GM10266 (cell line): Measurements from ENCODE around the gene KIAA1549.

Source experiments
- DNase-seq: peaks from one replicate; pipeline ENCODE4 v3.0.0; 2012; ENCODE audit errors: extremely low spot score
- TF ChIP-seq, protein P1 (sequence below): IDR thresholded peaks from 2 replicates; pipeline ENCODE4 v1.5.1; 2012; ENCODE audit warnings: mild to moderate bottlenecking, low read depth; ENCODE audit not compliant: control insufficient read depth, insufficient read depth; ENCODE audit errors: missing control alignments

The KIAA1549 gene

DNA sequence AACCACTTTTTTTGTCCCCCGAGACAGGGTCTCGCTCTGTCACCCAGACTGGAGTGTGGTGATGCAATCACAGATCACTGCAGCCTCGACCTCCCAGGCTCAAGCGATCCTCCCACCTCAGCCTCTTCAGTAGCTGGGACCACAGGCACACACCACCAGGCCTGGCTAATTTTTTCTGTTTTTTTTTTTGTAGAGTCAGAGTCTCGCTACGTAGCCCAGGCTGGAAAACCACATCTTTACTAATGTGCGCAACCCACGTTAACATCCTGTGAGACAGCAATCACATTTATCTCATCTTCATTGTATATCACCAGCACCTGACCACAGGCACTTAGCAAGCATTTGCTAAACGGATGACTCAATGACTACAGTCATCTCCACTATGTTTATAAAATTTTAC, 105.4 kb downstream of the KIAA1549 start:
- TF ChIP-seq, protein P1, sequence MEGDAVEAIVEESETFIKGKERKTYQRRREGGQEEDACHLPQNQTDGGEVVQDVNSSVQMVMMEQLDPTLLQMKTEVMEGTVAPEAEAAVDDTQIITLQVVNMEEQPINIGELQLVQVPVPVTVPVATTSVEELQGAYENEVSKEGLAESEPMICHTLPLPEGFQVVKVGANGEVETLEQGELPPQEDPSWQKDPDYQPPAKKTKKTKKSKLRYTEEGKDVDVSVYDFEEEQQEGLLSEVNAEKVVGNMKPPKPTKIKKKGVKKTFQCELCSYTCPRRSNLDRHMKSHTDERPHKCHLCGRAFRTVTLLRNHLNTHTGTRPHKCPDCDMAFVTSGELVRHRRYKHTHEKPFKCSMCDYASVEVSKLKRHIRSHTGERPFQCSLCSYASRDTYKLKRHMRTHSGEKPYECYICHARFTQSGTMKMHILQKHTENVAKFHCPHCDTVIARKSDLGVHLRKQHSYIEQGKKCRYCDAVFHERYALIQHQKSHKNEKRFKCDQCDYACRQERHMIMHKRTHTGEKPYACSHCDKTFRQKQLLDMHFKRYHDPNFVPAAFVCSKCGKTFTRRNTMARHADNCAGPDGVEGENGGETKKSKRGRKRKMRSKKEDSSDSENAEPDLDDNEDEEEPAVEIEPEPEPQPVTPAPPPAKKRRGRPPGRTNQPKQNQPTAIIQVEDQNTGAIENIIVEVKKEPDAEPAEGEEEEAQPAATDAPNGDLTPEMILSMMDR, result no peak
- DNase-seq, result no peak

DNA sequence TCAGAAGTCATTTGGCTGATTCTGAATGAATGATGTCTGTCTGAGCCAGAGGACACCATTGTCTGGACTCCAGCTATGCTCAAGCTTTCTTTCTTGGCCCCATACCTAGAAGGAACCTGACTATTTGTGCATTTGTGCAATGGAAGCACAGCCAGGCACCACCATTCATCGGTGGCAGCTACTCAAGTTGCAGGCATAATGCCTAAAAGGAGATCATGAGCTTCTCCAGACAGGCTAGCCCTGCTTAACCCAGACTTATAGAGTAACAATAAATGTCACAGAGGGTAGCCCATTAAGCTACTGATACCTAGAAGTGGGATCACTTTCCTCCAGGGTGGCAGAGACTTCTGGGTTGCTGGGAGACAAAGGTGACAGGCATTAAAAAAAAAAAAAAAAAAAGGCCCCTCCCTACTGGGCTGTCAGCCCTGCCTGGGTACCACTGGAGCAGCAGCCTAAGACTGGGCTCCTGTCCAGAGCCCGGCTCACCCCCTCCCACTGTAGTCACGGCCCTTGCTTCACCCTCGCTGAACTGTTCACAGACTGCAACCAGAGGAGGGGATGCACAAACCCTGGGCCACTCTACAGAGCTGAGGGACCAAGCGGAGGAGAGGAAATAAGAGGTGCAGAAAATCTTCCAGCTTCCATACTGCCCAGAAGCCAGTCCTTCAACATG, 107.8 kb downstream of the KIAA1549 start:
- TF ChIP-seq, protein P1, result no peak
- DNase-seq, result no peak

DNA sequence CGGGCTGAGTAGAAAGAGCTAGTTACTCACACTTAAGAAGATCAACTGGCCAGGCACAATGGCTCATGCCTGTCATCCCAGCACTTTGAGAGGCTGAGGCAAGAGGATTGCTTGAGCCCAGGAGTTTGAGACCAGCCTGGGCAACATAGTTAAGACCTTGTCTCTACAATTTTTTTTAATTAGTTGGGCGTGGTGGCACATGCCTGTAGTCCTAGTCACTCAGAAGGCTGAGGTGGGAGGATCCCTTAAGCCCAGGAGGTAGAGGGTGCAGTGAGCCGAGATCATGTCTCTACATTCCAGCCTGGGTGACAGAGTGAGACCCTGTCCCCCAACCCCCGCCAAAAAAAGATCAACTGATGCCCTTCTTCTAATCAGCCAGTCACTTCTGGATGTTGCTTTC, 108.6 kb downstream of the KIAA1549 start:
- no peak for DNase-seq
- TF ChIP-seq, protein P1, result no peak

DNA sequence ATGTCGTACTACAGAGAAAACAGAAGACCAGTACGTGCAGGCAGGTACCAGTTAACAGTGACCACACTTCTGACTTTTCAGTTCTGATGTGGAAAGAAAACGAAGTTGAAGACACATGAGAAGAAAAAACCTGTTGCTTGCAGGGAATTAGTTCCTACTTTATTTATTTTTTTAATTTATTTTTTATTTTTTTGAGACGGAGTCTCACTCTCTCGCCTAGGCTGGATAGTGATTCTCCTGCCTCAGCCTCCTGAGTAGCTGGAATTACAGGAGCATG, 109.4 kb downstream of the KIAA1549 start:
- TF ChIP-seq, protein P1, result no peak
- no peak for DNase-seq

DNA sequence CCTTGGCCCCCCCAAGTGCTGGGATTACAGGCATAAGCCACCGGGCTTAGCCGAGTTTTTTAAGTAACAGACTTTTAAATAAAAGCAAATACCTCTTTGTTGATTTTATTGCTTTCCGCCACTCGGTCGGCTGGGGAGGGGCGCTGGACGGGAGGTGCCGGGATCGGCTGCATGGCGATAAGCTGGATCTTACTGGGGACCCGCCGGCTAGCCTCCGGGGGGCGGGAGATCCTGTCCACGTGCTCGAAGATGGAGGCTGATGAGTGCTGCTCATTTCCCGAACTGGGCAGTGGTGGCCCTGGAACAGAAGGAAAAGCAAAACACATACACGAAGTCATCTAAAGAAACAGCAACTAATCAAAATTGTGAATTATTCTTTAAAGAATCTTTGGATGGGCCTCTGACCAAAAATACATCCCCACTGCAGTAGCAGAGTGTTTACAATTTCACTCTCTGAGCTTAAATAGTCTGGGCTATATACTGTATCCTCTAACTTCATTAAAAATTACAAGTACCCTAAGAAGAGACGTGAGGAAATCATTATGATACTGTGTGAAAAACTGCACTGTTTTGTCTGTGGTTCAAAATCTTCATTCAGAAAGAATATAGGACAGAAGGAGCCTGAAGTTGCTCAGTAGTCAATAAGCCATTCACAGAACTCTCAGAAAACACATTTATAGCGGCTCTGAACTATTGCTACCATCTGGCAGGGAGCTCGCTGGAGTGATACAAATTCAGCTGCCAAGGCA, 110.0 kb downstream of the KIAA1549 start:
- DNase-seq, result no peak
- TF ChIP-seq, protein P1, result no peak

DNA sequence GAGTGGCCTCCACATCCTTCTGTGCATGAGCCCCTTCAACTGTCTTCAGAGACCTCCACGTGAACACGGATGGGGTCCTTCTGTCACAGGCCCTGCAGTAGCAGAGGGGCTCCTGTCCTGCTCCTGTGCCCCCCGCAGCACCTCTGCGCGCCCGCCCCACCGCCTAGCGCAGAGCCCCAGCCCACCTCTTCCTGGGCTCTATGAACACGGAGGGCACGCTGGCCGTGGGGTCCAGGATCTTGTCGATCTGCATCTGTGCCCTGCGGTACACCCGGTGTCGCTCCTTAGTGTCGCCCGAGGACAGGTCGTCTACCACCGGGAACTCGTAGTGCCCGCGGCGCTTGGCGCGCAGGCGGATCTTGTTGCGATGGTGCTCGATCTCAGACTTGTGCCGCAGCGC, 111.8 kb downstream of the KIAA1549 start:
- DNase-seq, result no peak
- TF ChIP-seq, protein P1, result no peak

DNA sequence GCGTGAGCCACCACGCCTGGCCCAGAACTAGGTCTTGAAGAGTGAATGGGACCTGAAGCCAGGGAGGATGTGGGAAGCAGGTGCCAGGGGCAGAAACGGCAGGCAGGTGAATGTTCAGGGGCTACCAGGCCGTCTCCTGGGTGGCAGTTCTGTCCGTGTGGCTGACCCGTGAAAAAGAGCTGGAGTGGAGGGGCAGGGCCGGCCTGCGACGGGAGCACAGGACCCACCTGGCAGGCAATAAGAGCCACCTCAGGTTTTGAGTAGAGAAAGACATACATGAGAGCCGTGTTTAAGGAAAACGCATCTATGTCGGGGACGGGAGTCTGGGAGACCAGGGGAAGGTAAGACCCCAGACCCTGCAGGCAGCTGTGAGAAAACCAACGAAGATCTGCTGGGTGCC, 112.5 kb downstream of the KIAA1549 start:
- TF ChIP-seq, protein P1, result no peak
- DNase-seq, result no peak
